GM12892 (cell line): Measurements from ENCODE around the gene CLSTN1.

Experiments
- POLR2AphosphoS5 ChIP-seq: IDR thresholded peaks from 2 replicates; pipeline ENCODE4 v1.6.1; 2011; ENCODE audit warnings: low read depth, low read length, control low read depth
- TAF1 ChIP-seq: IDR thresholded peaks from 2 replicates; pipeline ENCODE4 v1.6.1; 2011; ENCODE audit warnings: low read depth, mild to moderate bottlenecking, control low read depth, low read length, borderline replicate concordance

DNA sequence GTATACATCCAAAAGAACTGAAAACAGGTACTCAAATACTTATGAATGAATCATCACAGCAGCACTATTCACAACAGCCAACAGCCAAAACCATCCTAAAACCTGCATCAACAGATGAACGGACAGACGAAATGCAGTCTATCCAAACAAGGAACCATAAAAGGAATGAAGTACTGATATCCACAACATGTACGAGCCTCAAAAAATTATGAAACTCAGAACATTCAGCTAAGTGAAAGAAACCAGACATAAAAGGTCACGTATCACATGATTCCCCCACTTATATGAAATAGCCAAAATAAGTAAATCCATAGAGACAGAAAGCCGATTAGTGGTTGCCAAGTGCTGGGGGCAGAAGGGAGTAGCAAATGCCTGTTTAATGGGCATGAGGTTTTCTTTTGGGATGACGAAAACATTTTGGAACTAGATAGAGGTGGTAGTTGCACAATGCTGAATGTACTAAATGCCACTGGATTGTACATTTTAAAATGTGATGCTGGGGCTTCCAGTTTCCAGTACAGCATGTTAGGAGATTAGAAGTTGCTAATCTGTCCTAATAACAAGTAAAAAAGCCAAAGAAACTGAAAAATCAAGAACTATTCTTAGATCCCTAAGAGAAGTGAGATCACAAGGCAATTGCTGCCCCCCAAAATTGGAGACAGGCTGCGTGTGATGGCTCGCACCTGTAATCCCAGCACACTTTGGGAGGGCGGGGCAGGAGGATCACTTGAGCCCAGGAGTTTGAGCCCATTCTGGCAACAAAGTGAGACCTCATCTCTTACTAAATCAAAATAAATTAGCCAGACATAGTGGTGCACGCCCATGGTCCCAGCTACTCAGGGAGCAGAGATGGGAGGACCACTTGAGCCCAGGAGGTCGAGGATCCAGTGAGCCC is 25.3 kb downstream of the CLSTN1 start:
- TF ChIP-seq POLR2AphosphoS5 = no peak
- TF ChIP-seq TAF1 = no peak
